Cardiac muscle cell (in vitro differentiated cells and primary cell): ENCODE data around the gene MC1R. TPM values are rescaled to one million over a fixed set of nuclear protein-coding genes. Genes with fewer than 3 reads are reported as not detected.

Experiments
- DNase-seq, 2 donors: peaks; one replicate each; pipeline versions ENCODE4 v3.0.0 to v3.0.0-alpha.2; 2010 to 2017; ENCODE audit warnings: low read depth in 1 of 2, low spot score in 1 of 2
- H3K27ac ChIP-seq: fragments of 200-600 bp; sonication (generic); 2 replicates; pipeline ENCODE4 v1.5.1; 2016
- H3K27me3 ChIP-seq: fragments of 200-600 bp; sonication (generic); 2 replicates; pipeline ENCODE4 v1.6.0; 2016; ENCODE audit warnings: control low read depth
- H3K36me3 ChIP-seq: fragments of 200-600 bp; sonication (generic); 2 replicates; pipeline ENCODE4 v1.5.1; 2016; ENCODE audit warnings: control low read depth
- H3K4me1 ChIP-seq: fragments of 200-600 bp; sonication (generic); 2 replicates; pipeline ENCODE4 v1.8.1; 2017; ENCODE audit warnings: low read depth, mild to moderate bottlenecking, mixed run types
- H3K4me3 ChIP-seq: fragments of 200-600 bp; sonication (generic); 2 replicates; pipeline ENCODE4 v1.5.1; 2016; ENCODE audit warnings: mild to moderate bottlenecking
- H3K9me3 ChIP-seq: fragments of 200-600 bp; sonication (generic); 2 replicates; pipeline ENCODE4 v1.5.1; 2017; ENCODE audit warnings: low read depth, mild to moderate bottlenecking, control low read depth
- polyA plus RNA-seq: library from polyadenylated mRNA; unstranded; fragments of >200 nt; fragmentation: Nextera tagmentation; extraction: Ambion mirVana; gene quantifications from 2 replicates; pipeline ENCODE4 v1.2.1, GENCODE V29; 2016
- total RNA-seq: library from RNA; depleted of rRNA; stranded (reverse); fragments of >200 nt; gene quantifications from 2 replicates; pipeline ENCODE4 v1.2.3, GENCODE V29; 2016
- TF ChIP-seq, protein P1 (sequence below): IDR thresholded peaks from 2 replicates; pipeline ENCODE4 v1.5.1; 2012; ENCODE audit warnings: low read depth, mild to moderate bottlenecking, low read length

MC1R gene
- total and polyA plus RNA-seq, 2 experiments from 2014 or later = 7.7 to 9.6 TPM

DNA sequence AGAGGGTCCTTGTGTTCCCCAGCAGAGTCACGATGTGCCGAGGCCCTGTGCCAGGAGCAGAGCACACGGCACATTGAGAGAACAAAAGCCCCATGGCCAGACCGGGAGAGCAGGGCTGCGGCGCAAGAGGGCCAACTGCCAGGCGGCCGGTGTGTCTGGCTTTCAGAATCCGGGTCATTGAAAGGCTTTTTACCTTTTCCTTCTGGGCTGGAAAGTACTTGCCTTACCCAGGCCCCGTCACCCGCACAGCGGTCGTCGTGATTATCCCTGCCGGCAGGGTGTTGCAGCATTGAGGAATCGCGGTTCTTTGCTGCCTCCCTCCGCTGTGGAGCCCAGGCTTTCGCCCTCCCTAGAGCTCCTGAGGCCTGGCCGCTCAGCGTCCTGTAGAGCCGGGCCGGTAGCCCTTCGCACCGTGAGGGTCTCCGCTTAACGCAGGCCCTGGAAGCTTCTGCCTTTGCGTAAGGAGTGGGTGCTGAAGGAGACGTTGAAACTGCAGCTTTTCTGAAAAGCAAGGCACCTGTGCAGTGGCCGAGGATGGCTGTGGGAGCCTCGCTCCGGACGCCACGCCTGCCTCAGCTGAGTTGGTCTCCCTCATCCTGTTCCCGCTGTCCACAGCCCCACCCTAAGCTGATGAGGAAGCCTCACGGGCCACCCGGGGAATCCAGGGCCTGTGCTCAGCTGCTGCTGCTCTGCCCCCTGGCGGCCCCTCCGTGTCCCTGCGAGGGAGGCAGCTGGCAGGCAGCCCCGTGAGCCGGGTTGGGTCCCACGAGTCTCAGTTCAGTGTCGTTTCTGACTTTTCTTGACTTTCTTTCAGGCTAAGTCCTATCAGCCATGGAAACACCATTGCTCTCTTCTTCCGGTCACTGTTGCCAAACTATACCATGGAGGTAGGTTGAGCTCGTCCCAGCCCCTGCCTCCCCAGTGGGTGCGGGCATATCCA lies 8.6 kb upstream of the MC1R start:
- no peaks in the 10 kb centered on the region for H3K4me1 ChIP-seq
- no peaks in the 10 kb centered on the region for H3K27me3 ChIP-seq
- no peaks in the 10 kb centered on the region for H3K9me3 ChIP-seq
- no peak overlapping the region for H3K27ac ChIP-seq
- peaks cover 10% of the 10 kb centered on the region for H3K36me3 ChIP-seq
- TF ChIP-seq, protein P1, sequence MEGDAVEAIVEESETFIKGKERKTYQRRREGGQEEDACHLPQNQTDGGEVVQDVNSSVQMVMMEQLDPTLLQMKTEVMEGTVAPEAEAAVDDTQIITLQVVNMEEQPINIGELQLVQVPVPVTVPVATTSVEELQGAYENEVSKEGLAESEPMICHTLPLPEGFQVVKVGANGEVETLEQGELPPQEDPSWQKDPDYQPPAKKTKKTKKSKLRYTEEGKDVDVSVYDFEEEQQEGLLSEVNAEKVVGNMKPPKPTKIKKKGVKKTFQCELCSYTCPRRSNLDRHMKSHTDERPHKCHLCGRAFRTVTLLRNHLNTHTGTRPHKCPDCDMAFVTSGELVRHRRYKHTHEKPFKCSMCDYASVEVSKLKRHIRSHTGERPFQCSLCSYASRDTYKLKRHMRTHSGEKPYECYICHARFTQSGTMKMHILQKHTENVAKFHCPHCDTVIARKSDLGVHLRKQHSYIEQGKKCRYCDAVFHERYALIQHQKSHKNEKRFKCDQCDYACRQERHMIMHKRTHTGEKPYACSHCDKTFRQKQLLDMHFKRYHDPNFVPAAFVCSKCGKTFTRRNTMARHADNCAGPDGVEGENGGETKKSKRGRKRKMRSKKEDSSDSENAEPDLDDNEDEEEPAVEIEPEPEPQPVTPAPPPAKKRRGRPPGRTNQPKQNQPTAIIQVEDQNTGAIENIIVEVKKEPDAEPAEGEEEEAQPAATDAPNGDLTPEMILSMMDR = peak; percentile 88
- DNase-seq = peak; percentile 75 to 81
- no peak overlapping the region for H3K4me3 ChIP-seq

DNA sequence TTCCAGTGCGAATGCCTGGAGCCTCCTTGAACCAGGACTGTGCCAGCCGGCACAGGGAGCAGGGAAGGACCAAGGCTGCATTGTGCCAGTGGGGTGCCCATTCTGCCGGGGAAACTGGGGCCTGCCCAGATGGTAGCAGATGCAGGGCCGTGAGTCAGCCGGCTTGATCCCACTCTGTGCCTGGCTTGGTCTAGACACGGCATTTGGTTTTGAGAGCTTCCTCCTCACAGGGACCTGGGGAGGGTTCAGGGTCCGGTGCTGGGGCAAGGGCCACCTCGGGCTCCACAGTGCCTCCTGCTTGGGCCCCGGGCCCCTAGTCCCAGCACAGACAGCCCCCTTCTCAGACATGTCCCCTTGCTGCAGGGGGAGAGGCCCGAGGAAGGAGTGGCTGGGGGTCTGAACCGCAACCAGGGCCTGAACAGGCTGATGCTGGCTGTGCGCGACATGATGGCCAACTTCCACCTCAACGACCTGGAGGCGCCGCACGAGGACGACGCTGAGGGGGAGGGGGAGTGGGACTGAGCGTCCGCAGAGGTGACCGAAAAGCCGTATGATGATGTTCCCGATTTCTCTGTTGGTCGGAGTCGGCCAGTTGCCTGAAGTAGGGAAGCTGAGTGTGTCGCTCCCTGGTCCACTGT lies 7.8 kb upstream of the MC1R start:
- peaks cover 10% of the 10 kb centered on the region for H3K36me3 ChIP-seq
- H3K4me3 ChIP-seq = no peak overlapping the region
- H3K27me3 ChIP-seq = no peaks in the 10 kb centered on the region
- DNase-seq = no peak
- TF ChIP-seq, protein P1 = no peak
- H3K9me3 ChIP-seq = no peaks in the 10 kb centered on the region
- no peaks in the 10 kb centered on the region for H3K4me1 ChIP-seq
- no peak overlapping the region for H3K27ac ChIP-seq

DNA sequence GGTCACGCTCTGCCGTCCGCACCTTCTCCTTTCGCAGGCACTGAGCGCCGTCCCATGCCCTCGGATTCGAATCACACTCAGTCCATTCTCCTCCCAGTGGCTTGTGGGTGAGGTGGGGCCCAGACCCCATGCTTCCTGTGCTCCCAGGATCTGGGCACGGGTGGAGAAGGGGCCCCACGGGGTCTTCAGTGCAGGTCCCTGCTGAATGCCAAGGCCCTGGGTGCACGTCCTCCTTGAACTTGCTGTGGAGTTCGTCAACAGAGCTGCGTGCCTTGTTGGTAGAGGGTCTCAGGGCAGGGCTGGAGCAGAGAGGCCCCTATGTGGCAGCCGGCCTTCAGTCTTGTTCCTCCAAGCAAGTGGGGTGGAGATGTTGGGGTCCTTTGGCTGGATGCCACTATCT lies 7.3 kb upstream of the MC1R start:
- no peak for DNase-seq
- H3K4me3 ChIP-seq = no peak overlapping the region
- no peaks in the 10 kb centered on the region for H3K9me3 ChIP-seq
- H3K4me1 ChIP-seq = no peaks in the 10 kb centered on the region
- TF ChIP-seq, protein P1 = no peak
- peaks cover 10% of the 10 kb centered on the region for H3K36me3 ChIP-seq
- H3K27me3 ChIP-seq = no peaks in the 10 kb centered on the region
- H3K27ac ChIP-seq = no peak overlapping the region

DNA sequence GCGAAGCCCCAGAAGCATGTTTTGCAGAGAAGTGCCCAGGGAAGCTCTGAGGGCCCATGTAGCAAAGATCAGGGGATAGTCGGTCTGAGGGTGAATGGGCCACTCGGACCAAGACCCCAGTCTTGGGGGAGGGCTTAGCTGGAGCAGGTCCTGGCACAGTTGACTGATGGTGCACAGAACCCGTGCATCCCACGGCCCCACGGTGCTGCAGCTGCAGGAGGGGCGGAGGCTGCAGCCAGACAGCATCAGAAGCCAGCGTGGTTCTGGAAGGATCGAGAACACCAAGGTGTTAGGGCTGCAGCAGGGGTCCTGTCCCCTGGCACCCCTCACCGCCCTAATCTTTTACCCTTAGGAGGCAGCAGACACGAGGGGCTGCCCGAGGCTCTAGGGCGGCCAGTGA lies 6.5 kb upstream of the MC1R start:
- Histone ChIP-seq H3K27ac (no peak overlapping the region), H3K9me3 (no peaks in the 10 kb centered on the region), H3K4me1 (no peaks in the 10 kb centered on the region), H3K4me3 (no peak overlapping the region), H3K36me3 (peaks cover 5% of the 10 kb centered on the region), H3K27me3 (no peaks in the 10 kb centered on the region)
- no peak for DNase-seq
- TF ChIP-seq, protein P1 = no peak

DNA sequence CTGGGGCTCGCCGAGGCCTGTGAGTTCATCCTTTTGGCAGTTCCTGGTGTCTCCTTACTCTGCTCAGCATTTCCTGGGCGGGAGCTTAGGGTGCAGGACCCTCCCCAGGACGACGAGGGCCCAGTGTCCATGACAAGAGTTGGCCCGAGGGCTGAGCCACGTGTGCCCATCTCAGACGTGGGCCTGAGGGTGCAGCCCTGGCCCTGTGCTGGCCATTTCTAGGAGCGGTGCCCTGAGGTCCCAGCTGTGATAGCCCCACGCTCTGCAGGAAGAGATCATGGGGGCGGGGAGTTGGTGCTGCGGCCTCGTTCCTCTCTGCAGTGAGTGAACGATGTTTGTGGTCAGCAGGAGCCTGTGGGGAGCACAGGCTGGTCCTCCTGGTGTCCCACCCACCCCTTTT lies 6.0 kb upstream of the MC1R start:
- no peak for DNase-seq
- Histone ChIP-seq H3K36me3 (peaks cover 5% of the 10 kb centered on the region), H3K4me3 (no peak overlapping the region)

More for the DNA sequence above, 6.0 kb upstream of the MC1R start:
- no peak overlapping the region for H3K27ac ChIP-seq
- no peaks in the 10 kb centered on the region for H3K4me1 ChIP-seq
- TF ChIP-seq, protein P1 = no peak
- no peaks in the 10 kb centered on the region for H3K9me3 ChIP-seq
- H3K27me3 ChIP-seq = no peaks in the 10 kb centered on the region
